GM19452 (cell line): Measurements from ENCODE around the gene ZFPM1.
A peak's percentile ranks its signal among the peaks of the same experiment; 100 is the strongest.

Experiments used
- ATAC-seq: cut with Tn5 transposase; IDR thresholded peaks from one replicate; pipeline ENCODE4 v1.9.1; 2021; ENCODE audit not compliant: unreplicated experiment

The ZFPM1 gene

DNA sequence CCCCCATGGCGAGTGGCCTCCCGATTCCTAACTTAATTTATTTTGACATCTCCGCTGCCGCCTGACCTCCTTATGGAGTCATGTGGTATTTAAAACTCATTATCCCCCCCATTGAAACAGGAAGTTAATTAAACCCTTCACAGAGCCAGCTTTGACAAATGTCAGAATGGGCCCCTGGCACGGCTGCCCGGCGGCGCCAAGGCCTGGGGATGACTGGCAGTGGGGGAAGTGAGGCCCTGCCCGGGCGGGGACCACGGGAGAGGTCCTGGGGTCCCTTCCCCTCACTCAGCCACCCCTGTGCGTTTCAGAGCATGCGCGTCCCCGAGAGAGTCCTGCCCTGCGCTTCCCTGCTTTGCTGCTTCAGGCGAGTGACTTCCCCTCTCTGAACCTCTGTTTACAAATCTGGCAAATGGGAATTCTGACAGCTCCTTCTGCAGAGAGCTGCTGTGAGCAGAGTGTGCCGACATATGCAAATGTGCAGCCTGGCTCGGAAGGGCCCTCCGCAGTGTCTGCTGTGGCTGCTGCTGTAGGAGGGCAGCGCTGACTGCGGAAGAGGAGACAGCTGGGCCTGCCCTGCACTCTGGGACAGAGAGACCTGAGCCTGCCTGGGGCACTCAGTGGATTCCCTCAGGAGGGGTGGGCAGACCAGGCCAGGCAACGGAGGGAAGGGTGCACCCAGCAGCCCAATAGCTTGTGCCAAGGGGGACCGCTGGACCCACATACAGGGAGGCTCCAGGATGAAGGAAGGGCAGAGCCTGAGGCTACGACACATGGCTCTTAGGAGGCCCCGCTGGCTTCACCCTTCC lies 4.4 kb upstream of the ZFPM1 start:
- no peak for ATAC-seq

DNA sequence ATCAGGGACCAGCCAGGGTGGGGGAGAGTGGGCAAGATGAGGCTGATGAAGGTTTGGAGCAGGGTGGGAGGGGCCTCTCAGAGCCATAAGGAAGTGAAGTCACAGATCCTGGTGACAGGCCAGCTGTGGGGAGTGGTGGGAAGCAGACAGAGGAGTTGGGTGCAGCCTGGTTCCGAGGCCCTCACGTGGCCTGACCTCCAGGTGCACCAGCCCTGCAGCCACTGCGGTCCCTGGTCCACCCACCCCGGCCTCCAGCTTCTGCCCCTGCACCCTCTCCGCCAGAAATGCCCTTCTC lies 3.9 kb upstream of the ZFPM1 start:
- no peak for ATAC-seq

DNA sequence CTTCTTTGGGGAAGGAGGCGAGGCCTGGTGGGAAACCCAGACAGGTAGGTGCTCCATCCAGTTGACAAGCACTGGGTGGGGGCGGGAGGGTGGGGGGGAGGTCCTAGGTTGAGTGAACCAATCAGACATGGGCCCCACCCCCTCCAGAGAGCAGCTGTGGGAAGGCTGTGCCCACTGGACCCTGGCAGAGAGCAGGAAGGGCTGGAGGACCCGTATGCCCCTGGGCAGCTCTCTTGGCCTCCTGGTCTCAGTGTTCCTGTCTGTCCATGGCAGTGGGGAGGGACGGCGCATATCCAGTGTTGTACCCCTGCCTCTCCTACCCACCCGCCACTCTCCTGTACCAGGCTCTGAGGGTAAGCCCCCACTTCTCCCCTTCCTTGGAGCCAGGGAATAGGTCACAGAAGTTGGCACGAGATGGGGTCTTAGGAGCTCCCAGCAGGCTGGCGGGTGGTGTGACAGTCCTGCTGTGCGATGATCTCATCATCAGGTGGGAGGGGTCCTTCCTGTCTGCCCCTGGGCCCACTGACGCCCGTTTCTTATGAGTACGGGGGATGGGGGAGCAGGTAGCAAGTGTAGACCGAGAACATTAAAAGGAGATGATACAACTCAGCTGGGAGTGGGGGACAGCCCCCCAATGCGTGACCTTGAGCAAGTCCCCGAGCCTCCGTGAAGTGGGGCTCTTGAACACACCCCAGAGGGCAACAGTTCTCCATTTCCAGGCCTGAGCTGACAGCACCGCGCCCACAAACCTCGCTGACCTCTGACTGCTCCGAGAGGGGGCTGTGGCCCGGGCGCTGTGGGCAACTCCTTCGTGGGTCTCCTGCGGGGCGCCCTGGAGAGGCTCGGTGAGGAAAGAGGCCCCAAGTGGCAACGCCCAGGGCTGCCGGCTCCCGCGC lies 1.2 kb upstream of the ZFPM1 start:
- ATAC-seq: no peak

DNA sequence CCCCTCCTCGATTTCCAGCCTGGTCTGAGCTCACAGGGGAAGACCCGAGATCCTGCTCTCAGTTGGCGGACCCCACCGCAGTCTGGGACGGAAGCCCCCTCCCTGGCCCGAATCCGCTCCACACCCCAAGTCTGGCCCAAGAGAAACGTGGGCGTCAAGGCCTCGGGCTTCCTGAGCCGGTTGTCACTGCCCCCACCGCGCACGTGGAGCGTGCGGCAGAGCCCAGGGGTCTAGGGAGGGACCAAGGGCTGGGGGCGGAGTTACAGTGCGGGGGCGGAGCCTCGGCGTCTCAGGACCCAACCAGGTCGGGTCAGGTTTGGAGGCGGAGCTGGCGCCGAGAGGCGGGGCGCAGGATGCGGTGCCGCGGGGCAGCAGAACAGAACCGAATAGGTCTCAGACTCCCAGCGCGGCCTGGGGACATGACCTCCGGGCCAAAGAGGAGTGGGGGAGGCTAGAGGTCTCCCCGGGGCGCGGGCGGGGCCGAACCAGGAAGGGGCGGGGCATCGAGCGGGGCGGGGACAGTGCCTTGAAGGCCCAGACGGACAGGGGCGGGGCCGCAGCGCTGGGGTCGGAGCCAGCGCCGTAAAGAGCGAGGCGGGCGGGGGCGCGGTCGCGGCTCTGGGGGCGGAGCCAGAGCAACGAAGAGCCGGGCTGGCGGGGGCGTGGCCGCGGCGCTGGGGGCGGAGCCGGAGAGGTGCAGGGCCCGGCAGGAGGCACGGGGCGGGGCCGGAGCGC lies 431 bp upstream of the ZFPM1 start:
- peak; percentile 50 for ATAC-seq

DNA sequence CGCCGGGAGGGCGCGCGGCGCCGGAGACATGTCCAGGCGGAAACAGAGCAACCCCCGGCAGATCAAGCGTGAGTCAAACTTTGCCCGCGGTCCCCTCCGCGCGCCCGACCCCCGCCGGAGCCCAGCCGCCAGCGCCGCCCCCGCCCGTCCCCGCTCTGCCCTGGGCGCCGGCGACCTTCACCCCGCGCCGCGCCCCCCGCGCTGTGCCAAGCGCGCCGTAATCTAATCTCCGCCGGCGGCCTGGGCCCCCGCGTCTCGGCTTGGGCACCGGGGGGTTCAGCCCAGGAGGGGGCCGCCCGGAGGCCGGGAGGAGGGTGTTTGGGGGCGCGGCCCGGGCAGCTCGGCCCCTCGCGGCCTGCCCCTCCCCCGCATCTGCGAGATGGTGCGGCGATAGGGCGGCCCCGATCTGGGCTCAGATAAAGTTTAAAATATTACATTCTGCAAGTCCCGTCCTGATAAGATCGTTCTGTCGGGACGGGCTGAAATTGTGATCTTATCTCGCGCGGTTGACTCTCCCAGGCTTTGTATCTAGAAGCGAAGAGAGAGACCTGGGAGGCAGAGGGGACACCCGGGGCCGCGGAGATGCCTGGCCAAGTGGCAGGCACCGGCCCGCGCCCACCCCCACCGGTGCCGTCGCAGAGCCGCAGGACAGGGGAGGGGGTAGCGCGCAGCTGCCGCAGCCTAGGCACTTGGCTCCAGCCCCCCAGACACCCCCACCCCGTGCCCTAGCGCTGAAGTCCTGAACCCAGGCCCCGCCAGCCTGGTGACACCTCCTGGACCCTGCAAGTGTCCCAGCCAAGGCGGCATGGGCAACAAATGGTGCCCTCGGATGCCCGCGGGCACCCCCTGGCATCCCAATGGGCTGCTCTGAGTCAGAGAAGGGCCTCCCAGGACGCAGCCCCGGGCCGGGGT lies 787 bp downstream of the ZFPM1 start:
- ATAC-seq: no peak

DNA sequence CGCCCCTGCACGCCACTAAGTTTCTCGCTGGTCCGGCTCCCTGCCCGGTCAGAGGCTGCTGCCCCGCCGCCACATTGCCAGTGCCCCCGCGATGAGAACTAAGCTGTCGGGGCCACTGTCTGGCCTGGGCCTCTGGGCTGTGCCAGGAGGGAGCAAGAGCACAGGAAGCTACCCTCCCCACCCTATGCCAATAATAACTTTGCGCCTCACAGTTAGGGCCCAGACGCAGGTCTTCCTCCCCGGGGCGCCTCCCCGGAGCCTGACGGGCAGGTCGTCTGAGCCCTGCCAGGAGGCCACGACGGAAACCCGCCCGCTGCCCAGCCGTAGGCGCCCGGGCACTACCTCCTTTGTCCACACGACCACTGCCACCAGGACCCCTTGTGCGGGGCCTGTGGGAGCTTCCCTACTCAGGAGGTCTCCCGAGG lies 1.5 kb downstream of the ZFPM1 start:
- no peak for ATAC-seq

DNA sequence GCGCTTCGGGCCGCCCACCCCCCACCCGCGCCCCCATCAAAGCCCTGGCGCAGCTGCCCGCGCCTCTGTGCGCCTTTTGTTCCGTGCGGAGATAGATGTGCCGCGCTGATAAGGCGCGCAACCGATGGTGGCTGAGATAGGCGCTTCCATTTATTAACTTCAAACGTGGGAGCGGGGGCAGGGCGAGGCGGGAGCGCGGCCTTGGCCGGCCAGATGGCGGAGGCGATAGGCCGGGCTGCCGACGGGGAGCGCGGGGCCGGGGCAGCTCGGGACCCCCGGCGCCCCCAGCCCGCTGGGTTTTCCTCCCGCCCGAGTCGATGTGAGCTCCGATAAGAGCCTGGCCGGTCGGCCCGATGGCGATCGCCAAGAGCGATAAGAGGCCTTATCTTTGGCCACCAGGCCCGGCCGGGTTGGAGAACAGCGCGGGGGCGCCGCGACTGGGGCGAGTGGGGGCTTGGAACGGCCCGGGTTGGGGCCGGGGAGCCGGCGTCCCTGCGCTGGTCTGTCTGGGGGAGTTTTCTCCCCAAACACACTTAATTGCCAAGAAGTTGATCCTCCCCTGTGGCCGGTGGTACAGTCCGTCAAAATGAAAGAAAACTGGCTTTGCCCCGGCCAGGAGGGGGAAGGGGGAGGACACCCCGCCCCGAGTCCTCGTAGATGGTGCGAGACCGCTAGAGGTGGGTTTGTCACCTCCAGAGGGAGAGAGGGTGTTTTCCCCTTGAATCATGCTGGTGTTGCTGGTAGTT lies 2.7 kb downstream of the ZFPM1 start:
- peak; percentile 24 for ATAC-seq

DNA sequence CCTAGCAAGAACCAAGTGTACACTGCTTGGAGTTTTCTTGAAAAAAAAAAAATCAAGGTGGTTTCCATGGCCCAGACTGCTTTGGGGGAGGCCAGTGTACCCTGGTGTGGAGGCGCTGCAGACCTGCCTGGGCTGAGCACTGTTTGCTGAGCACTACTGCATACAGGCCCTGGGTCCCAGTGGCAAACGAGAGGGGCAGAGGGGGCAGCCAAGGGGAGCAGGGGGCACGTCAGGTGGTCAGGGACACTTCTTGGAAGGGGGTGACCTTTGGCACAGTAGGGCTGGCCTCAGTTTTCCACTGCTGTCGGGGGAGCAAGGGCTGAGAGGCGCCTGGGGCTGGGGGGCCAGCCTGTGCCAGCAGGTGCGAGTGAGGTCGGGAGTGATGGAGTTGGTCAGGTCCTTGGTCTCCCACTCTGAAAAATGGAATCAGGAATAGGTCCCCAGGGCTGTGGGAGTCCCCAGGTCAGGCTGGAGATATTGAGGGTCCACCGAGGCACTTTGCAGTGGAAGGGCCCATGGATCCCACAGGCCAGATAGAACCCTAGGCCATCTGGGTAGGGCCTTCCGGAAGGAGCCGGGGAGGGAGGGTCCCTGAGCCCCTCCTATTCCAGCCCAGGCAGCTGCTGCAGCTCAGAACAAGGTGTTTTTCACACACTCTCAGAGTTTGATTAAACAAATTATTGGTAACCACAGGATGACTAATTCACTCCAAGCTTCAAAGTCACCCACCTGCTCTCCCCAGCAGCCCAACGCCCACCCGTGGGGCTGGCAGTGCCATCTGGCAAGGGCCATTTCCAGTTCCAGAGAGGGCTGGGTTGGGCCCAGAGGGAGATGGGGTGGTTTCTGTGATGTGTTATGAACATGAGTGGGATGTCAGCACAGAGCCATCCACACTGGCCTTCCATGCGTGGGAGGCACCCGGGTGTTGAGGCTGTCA lies 3.5 kb downstream of the ZFPM1 start:
- no peak for ATAC-seq

DNA sequence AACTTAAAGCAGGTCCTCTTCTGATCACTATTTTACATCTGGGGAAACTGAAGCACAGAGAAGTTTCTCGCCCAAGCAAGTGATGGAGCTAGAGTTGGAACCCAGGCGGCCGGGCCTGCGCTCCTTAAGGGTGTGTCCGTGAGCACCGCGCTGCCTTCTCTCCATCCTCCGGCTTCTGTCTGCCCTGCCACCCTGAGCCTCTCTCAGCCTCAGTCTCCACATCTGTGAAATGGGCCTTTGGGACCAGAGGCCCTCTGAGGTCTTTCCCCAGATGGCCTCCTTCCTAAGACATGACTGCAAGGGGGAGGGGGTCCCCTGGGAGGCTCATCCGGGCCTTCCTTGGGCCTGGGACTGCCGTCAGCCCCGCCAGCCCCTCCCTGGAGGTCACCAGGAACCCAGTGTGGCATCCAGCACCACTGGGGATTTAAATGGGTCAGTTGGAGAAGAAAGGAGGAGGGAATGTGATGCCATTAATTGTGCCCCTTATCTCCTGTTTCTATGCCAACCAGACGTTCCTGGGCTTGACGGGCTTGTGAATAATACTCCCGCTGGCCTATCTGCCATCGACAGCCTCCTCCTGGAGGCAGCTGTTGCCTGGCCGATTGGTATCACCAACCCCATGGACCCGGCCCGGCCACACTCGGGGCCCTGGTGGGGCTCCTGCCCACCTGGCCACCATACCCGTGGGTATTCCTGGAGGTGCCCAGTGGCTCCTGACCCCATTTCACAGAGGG lies 5.1 kb downstream of the ZFPM1 start:
- ATAC-seq: no peak

DNA sequence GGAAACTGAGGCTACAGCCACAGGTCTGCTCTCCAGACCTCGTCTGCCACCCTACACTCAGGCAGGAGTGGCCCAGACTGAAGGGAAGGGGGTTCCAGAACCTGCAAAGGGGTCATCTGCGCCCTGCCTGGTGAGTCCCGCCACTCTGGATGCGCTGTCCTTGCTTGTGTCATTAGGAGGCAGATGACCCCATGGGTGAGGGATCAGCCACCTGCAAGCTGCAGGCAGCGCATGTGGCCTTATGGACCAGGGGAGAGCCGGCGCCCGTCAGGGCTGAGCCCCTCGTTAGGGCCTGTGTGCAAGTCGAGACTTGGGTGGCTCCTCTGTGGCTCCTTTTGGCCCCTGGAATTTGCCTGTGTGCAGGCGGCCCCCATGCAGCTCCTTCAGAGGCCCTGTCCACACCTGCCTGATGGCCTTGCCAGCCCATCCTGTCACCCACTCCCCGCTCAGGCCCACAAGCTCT lies 5.7 kb downstream of the ZFPM1 start:
- no peak for ATAC-seq

DNA sequence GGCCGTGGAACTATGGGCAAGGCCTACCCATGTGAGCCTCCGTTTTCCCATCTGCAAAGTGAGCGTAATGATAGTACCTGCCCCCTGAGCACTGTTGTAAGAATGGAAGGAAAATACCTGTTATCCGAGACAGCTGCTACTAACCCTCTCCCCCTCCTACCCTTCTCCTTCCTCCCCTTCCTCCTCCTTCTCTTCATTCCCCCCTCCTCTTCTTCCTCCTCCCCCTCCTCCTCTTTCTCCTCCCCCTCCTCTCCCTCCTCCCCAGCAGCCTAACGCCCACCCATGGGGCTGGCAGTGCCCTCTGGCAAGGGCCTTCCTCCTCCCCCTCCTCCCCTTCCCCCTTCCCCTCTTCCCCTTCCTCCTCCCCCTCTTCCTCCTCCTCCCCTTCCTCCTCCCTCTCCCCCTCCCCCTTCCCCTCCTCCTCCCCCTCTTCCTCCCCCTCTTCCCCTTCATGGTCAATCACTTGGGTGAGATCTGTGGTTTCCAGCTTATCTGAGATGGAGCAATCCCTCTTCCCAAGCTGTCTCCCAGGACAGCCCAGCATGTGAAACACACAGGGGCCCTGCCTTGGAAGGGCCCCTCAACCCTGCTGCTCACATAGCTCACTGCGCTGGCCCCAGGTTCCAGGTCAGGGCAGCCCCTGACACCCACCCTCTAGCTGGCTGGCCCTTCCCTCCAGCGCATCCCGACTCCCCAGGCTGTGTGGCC lies 6.4 kb downstream of the ZFPM1 start:
- ATAC-seq: no peak

DNA sequence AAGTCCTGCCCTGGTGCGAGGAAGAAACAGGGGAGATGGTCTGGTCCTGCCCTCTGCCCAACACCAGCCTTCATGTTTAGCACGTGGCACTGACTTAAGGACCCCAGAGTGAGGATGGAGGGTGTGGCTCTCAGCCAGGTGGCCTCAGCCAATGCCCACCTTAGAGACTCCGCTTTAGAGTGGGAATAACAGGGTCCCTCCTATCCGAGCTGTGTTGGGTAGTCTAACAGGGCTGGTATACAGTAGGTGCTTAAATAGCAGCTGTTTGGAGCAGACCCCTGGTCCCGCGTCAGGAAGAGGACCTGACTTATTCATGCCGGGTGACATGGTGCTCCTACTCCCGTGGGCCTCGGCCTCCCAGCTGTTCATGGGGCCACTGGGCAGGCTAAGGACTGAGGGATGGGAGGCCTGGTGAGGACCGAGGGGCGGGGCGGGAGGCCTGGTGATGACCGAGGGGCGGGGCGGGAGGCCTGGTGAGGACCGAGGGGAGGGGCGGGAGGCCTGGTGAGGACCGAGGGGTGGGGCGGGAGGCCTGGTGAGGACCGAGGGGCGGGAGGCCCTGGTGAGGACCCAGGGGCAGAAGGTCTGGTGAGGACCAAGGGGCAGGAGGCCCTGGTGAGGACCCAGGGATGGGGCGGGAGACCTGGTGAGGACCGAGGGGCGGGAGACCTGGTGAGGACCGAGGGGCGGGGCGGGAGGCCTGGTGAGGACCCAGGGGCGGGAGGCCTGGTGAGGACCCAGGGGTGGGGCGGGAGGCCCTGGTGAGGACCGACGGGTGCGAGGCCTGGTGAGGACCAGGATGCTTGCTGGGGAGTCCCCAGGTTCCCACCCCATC lies 7.6 kb downstream of the ZFPM1 start:
- ATAC-seq: no peak

DNA sequence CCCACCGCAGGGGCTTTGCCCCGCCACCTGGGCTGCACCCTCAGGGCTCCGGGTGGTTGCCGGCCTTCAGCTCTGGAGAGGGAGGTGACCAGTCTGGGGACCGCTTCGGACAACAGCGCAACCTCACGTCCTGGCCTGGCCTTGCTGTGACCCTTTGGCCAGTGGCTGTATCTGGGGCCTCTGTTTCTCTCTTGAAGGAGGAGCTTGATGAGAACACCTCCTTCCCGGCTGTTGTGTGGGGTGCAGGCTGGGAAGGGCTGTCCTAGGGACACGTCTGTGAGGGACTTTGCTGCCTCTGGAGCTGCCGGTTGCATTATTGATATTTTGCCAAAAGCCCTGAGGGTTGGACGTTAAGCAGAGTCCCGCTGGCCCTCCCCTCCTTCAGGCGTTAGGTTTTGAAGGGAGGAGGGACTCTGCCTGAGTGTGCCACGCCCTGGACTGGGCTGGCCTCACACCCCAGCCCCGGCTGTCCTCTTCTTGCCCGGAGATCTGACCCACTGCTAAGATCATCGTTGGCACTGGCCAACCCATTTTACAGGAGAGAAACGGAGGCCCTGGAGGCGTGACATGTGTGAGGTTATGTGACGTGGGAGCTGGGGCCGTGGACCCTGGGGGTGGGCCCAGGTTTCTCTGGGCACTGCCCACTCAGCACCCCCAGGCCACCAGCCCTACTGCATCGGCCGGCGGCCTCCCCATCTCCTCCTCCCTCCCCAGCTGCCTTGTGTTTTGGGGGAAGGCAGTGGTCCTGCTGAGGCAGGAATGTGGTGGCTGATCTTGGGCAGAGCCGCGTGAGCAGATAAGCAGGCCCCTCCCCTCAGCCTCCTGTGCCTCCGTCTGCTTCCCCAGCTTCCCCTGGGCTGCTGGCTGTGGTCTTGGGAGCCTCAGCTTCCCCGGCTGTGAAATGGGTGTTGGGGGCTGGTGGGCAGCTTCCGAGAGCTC lies 8.5 kb downstream of the ZFPM1 start:
- ATAC-seq: no peak

DNA sequence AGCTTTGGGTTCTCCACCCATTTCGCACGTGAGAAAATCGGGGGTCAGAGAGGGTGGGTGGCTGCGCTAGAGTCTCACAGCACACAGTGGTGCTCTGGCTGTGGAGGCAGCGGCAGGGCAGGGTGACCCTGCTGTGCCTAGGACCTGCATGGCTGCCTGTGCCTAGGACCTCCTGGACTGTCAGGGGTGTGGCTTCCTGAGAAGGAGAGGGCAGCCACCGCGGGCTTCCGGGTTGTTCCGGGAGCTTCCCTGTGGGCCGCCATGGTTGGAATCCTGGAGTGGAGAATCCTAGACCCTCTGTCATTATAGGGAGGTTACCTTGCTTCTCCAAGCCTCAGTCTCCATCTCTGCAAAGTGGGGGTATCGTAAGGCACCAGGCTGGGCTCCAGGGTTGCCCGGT lies 9.3 kb downstream of the ZFPM1 start:
- ATAC-seq: no peak

DNA sequence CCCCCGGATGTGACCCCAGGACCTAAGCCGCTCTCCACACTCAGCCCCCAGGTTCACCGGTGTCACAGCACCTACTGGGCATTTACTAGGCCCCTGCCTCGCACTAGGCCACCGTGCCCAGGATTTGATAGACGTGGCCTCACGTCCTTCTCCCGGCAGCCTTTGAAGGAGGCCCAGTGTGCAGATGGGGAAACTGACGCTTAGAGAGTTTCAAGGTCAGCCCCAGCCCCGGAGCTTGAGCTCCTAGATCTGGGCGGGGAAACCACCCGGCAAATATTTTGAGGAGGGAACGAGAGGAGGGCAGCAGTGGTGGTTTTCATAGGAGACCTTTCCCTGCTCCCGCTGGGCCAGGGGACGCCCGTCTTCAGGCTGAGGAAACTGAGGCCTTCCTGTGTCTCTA lies 10.3 kb downstream of the ZFPM1 start:
- no peak for ATAC-seq
